Measurements from ENCODE around the gene RIC8B. TPM values are rescaled to one million over a fixed set of nuclear protein-coding genes. Genes with fewer than 3 reads are reported as not detected.

Gene RIC8B
- total and polyA plus RNA-seq, 12 donors: 6.6 to 32.1 (median 22.3) TPM

GRCh38 chr12:106790020-106790419 is 15.5 kb downstream of the RIC8B start:
- ATAC-seq (no peak), DNase-seq (no peak)
- H3K36me3 ChIP-seq: peaks cover 0 to 57% (median 0%) of the 10 kb centered on the region in 9 donors
- no peaks in the 10 kb centered on the region for H3K27me3 ChIP-seq
- H3K9me3 ChIP-seq: no peaks in the 10 kb centered on the region
- no peak overlapping the region for H3K4me3 ChIP-seq
- peak in 1 of 9 donors; percentile 12 for TF ChIP-seq CTCF (IDR thresholded peaks at IDR 0.05)
- peaks cover 0 to 4% (median 0%) of the 10 kb centered on the region in 9 donors for H3K4me1 ChIP-seq
- intact Hi-C loops (cut with DNase I): no loop called here
- no peak overlapping the region for H3K27ac ChIP-seq
- 94 to 96% methylated on average over 2 of the region's 2 CpGs for WGBS, 2 donors

- no peak for TF ChIP-seq CTCF (IDR thresholded peaks at IDR 0.05)
- intact Hi-C loops (cut with DNase I): no loop called here
- peaks cover 0 to 52% (median 0%) of the 10 kb centered on the region in 9 donors for H3K36me3 ChIP-seq
- H3K27ac ChIP-seq: no peak overlapping the region
- ATAC-seq (no peak), DNase-seq (no peak)
- H3K4me3 ChIP-seq: no peak overlapping the region
- H3K27me3 ChIP-seq: no peaks in the 10 kb centered on the region
- no peaks in the 10 kb centered on the region for H3K4me1 ChIP-seq
- no peaks in the 10 kb centered on the region for H3K9me3 ChIP-seq
Measured at GRCh38 chr12:106791531-106791930, 17.0 kb downstream of the RIC8B start.

- Histone ChIP-seq H3K9me3 (no peaks in the 10 kb centered on the region), H3K27ac (no peak overlapping the region), H3K27me3 (no peaks in the 10 kb centered on the region), H3K36me3 (peaks cover 0 to 45% (median 0%) of the 10 kb centered on the region in 9 donors), H3K4me1 (peaks cover 0 to 5% (median 0%) of the 10 kb centered on the region in 9 donors), H3K4me3 (no peak overlapping the region)
- DNase-seq (no peak), ATAC-seq (no peak)
- no peak for TF ChIP-seq CTCF (IDR thresholded peaks at IDR 0.05)
- intact Hi-C loops (cut with DNase I): no loop called here
- 84 to 86% methylated on average over 1 of the region's 1 CpG for WGBS, 2 donors
Measured at GRCh38 chr12:106794369-106794768, 19.9 kb downstream of the RIC8B start.

GRCh38 chr12:106801167-106801708 is 26.8 kb downstream of the RIC8B start:
- H3K27ac ChIP-seq: peak overlapping the region in 5 of 10 donors; percentile 16 to 56 (median 45)

More at GRCh38 chr12:106801167-106801708, 26.8 kb downstream of the RIC8B start:
- ATAC-seq (no peak), DNase-seq (no peak)
- 25 to 31% methylated on average over 1 of the region's 1 CpG for WGBS, 2 donors
- H3K4me1 ChIP-seq: peaks cover 0 to 28% (median 0%) of the 10 kb centered on the region in 9 donors
- H3K4me3 ChIP-seq: no peak overlapping the region
- peaks cover 0 to 22% (median 9%) of the 10 kb centered on the region in 9 donors for H3K36me3 ChIP-seq
- TF ChIP-seq CTCF (IDR thresholded peaks at IDR 0.05): no peak
- H3K27me3 ChIP-seq: no peaks in the 10 kb centered on the region
- H3K9me3 ChIP-seq: no peaks in the 10 kb centered on the region
- intact Hi-C loops (cut with DNase I): no loop called here
